ENCODE results near the gene TARS1. TPM values are rescaled to one million over a fixed set of nuclear protein-coding genes. Genes with fewer than 3 reads are reported as not detected.

The TARS1 gene
- total RNA-seq, 1 donor from 2014 or later = 306 TPM

GRCh38 chr5:33401482-33402390, 39.0 kb upstream of the TARS1 start:
- H3K9ac ChIP-seq (ENCODE audit: low read length) = peak overlapping the region; percentile 6
- peak overlapping the region; percentile 70 for H3K4me2 ChIP-seq (ENCODE audit: low read length)
- Mint-ChIP-seq H3K27ac (ENCODE audit: unreplicated experiment) (peak overlapping the region; percentile 0), H3K4me3 (ENCODE audit: unreplicated experiment) (no peak overlapping the region), H3K27me3 (ENCODE audit: low read depth, unreplicated experiment) (no peaks in the 10 kb centered on the region), H3K9me3 (ENCODE audit: unreplicated experiment) (peaks cover 5% of the 10 kb centered on the region), H3K4me1 (ENCODE audit: low read depth, unreplicated experiment) (peaks cover 14% of the 10 kb centered on the region), H3K36me3 (ENCODE audit: low read depth, unreplicated experiment) (no peaks in the 10 kb centered on the region)
- H3K4me1 ChIP-seq (ENCODE audit: insufficient read depth, low read length) = peaks cover 7% of the 10 kb centered on the region
- H4K20me1 ChIP-seq (ENCODE audit: insufficient read depth, low read length) = no peaks in the 10 kb centered on the region
- no peak overlapping the region for H2AFZ ChIP-seq (ENCODE audit: low read depth, low read length)
- no peaks in the 10 kb centered on the region for H3K36me3 ChIP-seq (ENCODE audit: insufficient read depth, low read length)
- no peaks in the 10 kb centered on the region for H3K9me3 ChIP-seq (ENCODE audit: insufficient read depth, low read depth, low read length)
- FAIRE-seq (peak; percentile 96), DNase-seq (ENCODE audit: low read depth) (peak; percentile 90)
- H3K27me3 ChIP-seq (ENCODE audit: insufficient read depth, low read length) = no peaks in the 10 kb centered on the region
- peak overlapping the region; percentile 61 for H3K27ac ChIP-seq (ENCODE audit: low read depth, low read length)
- no peak overlapping the region for H3K4me3 ChIP-seq (ENCODE audit: insufficient read depth, low read depth, low read length)
- H3K79me2 ChIP-seq (ENCODE audit: insufficient read depth, low read length) = no peaks in the 10 kb centered on the region
- TF ChIP-seq EZH2 (IDR thresholded peaks at IDR 0.05; ENCODE audit: insufficient read depth, low read length) (no peak), CTCF (IDR thresholded peaks at IDR 0.05; ENCODE audit: insufficient read depth, low read depth, low read length) (no peak)

- H3K27ac ChIP-seq (ENCODE audit: low read depth, low read length) = no peak overlapping the region
- peaks cover 7% of the 10 kb centered on the region for H3K4me1 ChIP-seq (ENCODE audit: insufficient read depth, low read length)
- no peaks in the 10 kb centered on the region for H3K79me2 ChIP-seq (ENCODE audit: insufficient read depth, low read length)
- Mint-ChIP-seq H3K36me3 (ENCODE audit: low read depth, unreplicated experiment) (no peaks in the 10 kb centered on the region), H3K27me3 (ENCODE audit: low read depth, unreplicated experiment) (no peaks in the 10 kb centered on the region), H3K4me3 (ENCODE audit: unreplicated experiment) (no peak overlapping the region), H3K4me1 (ENCODE audit: low read depth, unreplicated experiment) (peaks cover 14% of the 10 kb centered on the region), H3K9me3 (ENCODE audit: unreplicated experiment) (peaks cover 5% of the 10 kb centered on the region), H3K27ac (ENCODE audit: unreplicated experiment) (no peak overlapping the region)
- no peak overlapping the region for H3K4me3 ChIP-seq (ENCODE audit: insufficient read depth, low read depth, low read length)
- no peak overlapping the region for H3K9ac ChIP-seq (ENCODE audit: low read length)
- no peak for DNase-seq (ENCODE audit: low read depth)
- no peaks in the 10 kb centered on the region for H4K20me1 ChIP-seq (ENCODE audit: insufficient read depth, low read length)
- H3K9me3 ChIP-seq (ENCODE audit: insufficient read depth, low read depth, low read length) = no peaks in the 10 kb centered on the region
- no peak overlapping the region for H3K4me2 ChIP-seq (ENCODE audit: low read length)
- H3K27me3 ChIP-seq (ENCODE audit: insufficient read depth, low read length) = no peaks in the 10 kb centered on the region
- no peak for FAIRE-seq
- no peaks in the 10 kb centered on the region for H3K36me3 ChIP-seq (ENCODE audit: insufficient read depth, low read length)
- H2AFZ ChIP-seq (ENCODE audit: low read depth, low read length) = no peak overlapping the region
- no peak for TF ChIP-seq CTCF (IDR thresholded peaks at IDR 0.05; ENCODE audit: insufficient read depth, low read depth, low read length)
Observed at GRCh38 chr5:33403187-33403586, 37.6 kb upstream of the TARS1 start.

GRCh38 chr5:33408816-33409215, 31.9 kb upstream of the TARS1 start:
- Histone ChIP-seq H3K4me1 (ENCODE audit: insufficient read depth, low read length) (no peaks in the 10 kb centered on the region), H3K4me2 (ENCODE audit: low read length) (no peak overlapping the region), H3K9me3 (ENCODE audit: insufficient read depth, low read depth, low read length) (no peaks in the 10 kb centered on the region), H4K20me1 (ENCODE audit: insufficient read depth, low read length) (no peaks in the 10 kb centered on the region), H2AFZ (ENCODE audit: low read depth, low read length) (no peak overlapping the region), H3K36me3 (ENCODE audit: insufficient read depth, low read length) (no peaks in the 10 kb centered on the region), H3K4me3 (ENCODE audit: insufficient read depth, low read depth, low read length) (no peak overlapping the region), H3K79me2 (ENCODE audit: insufficient read depth, low read length) (no peaks in the 10 kb centered on the region), H3K9ac (ENCODE audit: low read length) (no peak overlapping the region), H3K27me3 (ENCODE audit: insufficient read depth, low read length) (no peaks in the 10 kb centered on the region), H3K27ac (ENCODE audit: low read depth, low read length) (no peak overlapping the region)
- Mint-ChIP-seq H3K27me3 (ENCODE audit: low read depth, unreplicated experiment) (no peaks in the 10 kb centered on the region), H3K9me3 (ENCODE audit: unreplicated experiment) (peaks cover 2% of the 10 kb centered on the region), H3K36me3 (ENCODE audit: low read depth, unreplicated experiment) (no peaks in the 10 kb centered on the region), H3K27ac (ENCODE audit: unreplicated experiment) (no peak overlapping the region), H3K4me1 (ENCODE audit: low read depth, unreplicated experiment) (no peaks in the 10 kb centered on the region), H3K4me3 (ENCODE audit: unreplicated experiment) (no peak overlapping the region)
- FAIRE-seq (no peak), DNase-seq (ENCODE audit: low read depth) (no peak)
- TF ChIP-seq EZH2 (IDR thresholded peaks at IDR 0.05; ENCODE audit: insufficient read depth, low read length) = no peak
